ENCODE measurements around the gene TP63. TPM values are rescaled to one million over a fixed set of nuclear protein-coding genes. Genes with fewer than 3 reads are reported as not detected.
"Not testable (repeated sequence)": the region's sequence is repeated elsewhere in the genome, so short reads cannot be mapped to it uniquely, and the experiment has no call there.

TP63 gene
- total and polyA plus RNA-seq, 9 donors = 7.0 to 26.5 (median 14.8) TPM

DNA sequence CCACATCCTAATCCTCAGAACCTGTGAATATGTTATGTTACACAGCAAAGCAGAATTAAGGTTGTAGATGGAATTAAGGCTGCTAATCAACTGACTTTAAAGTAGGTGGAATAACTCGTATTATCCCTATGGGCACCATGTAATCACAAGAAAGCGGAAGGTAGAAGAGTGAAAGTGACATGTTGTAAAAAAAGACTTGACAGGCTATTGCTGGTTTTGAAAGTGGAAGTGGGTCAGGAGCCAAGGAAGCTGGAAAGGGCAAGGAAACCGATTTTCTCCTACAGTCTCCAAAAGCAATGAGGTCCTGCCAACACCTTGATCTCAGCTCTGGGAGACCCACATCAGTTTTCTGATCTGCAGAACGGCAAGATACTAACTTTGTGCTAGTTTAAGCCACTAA lies 6.6 kb downstream of the TP63 start:
- 100% methylated on average over 2 of the region's 4 CpGs for whole genome bisulfite sequencing (ENCODE audit: insufficient coverage)
- no peaks in the 10 kb centered on the region for H3K9me3 ChIP-seq (replicated peaks; ENCODE audit: control insufficient read depth, low read depth, low read length)
- DNase-seq = peak; percentile 22
- no peaks in the 10 kb centered on the region for H3K4me1 ChIP-seq (ENCODE audit: control insufficient read depth, insufficient read depth, low read length)
- no peaks in the 10 kb centered on the region for H3K27me3 ChIP-seq (ENCODE audit: control insufficient read depth, insufficient read depth, low read length)
- H3K36me3 ChIP-seq (ENCODE audit: control insufficient read depth, insufficient read depth, low read length) = no peaks in the 10 kb centered on the region
- no peak overlapping the region for H3K27ac ChIP-seq (ENCODE audit: low read length)
- no peak overlapping the region for H3K4me3 ChIP-seq (ENCODE audit: low read length)

DNA sequence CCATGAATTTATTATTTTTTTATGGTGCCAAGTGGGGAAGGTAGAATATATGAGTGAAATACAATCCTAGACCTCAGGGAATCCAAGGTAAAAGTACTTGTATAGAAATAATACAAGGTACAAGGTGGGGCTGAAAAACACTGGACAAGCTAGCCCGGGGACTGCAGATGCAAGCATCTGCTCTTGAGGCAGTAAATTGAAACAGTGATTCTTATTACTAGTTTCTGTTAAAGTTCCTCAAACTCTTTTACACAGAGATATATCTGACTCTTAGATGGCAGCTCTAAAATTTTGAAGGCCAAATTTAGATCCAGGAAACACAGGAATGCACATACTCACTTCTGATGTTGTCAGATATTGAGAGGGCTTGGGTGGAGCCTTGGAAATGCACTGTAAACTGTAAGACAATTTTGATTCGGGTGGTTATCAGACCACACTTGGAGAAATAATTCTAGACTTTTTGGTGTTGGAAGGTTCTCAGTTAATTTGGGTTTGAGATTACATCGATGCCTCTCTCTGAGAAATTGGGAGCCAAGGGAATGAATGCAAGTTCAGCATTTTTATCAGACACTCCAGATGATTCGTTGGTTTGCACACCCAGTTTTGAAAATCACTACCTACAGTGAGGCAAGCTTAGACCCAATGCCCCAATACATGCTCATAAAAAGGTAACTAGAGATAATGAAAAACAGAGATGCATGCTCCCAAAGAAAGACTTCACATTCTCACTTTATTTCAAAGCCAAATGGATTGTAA lies 7.3 kb downstream of the TP63 start:
- no peaks in the 10 kb centered on the region for H3K9me3 ChIP-seq (replicated peaks; ENCODE audit: control insufficient read depth, low read depth, low read length)
- no peaks in the 10 kb centered on the region for H3K27me3 ChIP-seq (ENCODE audit: control insufficient read depth, insufficient read depth, low read length)
- no peaks in the 10 kb centered on the region for H3K36me3 ChIP-seq (ENCODE audit: control insufficient read depth, insufficient read depth, low read length)
- no peaks in the 10 kb centered on the region for H3K4me1 ChIP-seq (ENCODE audit: control insufficient read depth, insufficient read depth, low read length)
- 100% methylated on average over 1 of the region's 4 CpGs for WGBS (ENCODE audit: insufficient coverage)
- no peak for DNase-seq
- H3K4me3 ChIP-seq (ENCODE audit: low read length) = no peak overlapping the region
- H3K27ac ChIP-seq (ENCODE audit: low read length) = no peak overlapping the region

DNA sequence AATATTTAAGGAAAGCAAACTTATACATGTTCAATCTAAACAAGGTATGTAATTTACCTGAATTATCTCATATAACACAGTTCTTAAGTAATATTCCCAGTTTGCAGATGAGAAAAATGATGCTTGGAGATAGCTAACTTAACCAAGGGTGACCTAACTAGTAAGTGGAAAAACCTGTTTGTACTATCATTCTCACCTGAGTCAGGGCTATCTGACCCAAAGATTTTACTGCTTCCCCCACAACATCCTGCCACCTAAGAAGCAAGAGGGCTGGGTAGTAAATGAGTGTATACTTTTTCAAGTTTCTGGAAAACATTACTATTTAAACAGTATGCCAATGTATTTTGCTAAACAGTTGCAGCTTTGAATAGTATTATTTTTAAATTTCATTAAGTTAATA lies 10.6 kb downstream of the TP63 start:
- DNase-seq = no peak
- Histone ChIP-seq H3K4me1 (ENCODE audit: control insufficient read depth, insufficient read depth, low read length) (no peaks in the 10 kb centered on the region), H3K27me3 (ENCODE audit: control insufficient read depth, insufficient read depth, low read length) (no peaks in the 10 kb centered on the region), H3K36me3 (ENCODE audit: control insufficient read depth, insufficient read depth, low read length) (no peaks in the 10 kb centered on the region), H3K4me3 (ENCODE audit: low read length) (no peak overlapping the region), H3K27ac (ENCODE audit: low read length) (no peak overlapping the region), H3K9me3 (replicated peaks; ENCODE audit: control insufficient read depth, low read depth, low read length) (no peaks in the 10 kb centered on the region)

DNA sequence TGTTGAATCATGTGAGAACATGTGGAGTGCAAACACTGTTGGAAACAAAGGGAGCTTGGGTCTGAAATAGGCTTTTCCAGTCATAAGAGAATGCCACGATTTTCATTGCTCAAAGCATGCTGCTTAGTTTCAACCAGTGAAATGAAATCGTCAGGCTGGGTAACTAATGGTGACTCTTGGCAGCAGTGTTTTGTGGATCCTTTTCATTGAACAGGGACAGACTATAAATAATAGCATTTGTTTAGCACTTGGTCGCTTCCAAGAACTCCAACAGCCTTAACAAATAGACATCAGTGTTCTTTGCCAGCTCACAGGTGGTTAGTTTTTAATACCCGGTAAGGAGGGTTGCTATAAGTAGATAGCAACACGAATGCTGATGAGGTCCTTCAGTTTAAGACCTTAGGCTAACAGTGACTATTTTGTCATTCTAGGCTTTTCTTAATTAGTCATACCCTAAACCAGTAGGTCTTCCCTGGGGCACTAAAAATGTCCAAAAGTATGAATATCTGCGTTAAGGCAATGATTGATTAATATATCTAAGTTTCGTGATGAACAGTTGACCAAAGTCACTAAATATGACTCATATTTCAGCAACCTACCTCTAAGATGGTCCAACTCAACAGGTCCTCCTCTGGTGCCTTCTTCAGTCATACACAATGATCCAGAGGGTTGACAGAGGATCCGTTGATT lies 15.8 kb downstream of the TP63 start:
- Histone ChIP-seq H3K27ac (ENCODE audit: low read length) (no peak overlapping the region), H3K27me3 (ENCODE audit: control insufficient read depth, insufficient read depth, low read length) (no peaks in the 10 kb centered on the region), H3K4me1 (ENCODE audit: control insufficient read depth, insufficient read depth, low read length) (no peaks in the 10 kb centered on the region), H3K9me3 (replicated peaks; ENCODE audit: control insufficient read depth, low read depth, low read length) (no peaks in the 10 kb centered on the region), H3K36me3 (ENCODE audit: control insufficient read depth, insufficient read depth, low read length) (no peaks in the 10 kb centered on the region), H3K4me3 (ENCODE audit: low read length) (no peak overlapping the region)
- WGBS (ENCODE audit: insufficient coverage) = no CpG with 5 or more reads among the region's 8 CpGs
- no peak for DNase-seq

DNA sequence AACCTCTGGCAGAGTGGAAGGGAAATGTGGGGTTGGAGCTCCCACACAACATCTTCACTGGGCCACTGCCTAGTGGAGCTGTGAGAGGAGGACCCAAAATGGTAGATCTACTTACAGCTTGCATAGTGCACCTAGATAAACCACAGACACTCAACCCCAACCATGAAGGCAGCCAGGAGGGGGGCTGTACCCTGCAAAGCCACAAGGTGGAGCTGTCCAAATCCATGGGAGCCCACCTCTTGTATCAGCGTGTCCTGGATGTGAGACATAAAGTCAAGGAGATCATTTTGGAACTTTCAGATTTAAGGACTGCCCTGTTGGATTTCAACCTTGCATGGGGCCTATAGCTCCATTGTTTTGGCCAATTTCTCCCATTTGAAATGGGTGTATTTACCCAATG lies 20.9 kb downstream of the TP63 start:
- Histone ChIP-seq H3K9me3 (replicated peaks; ENCODE audit: control insufficient read depth, low read depth, low read length) (no peaks in the 10 kb centered on the region), H3K4me3 (ENCODE audit: low read length) (no peak overlapping the region), H3K36me3 (ENCODE audit: control insufficient read depth, insufficient read depth, low read length) (no peaks in the 10 kb centered on the region)

DNA sequence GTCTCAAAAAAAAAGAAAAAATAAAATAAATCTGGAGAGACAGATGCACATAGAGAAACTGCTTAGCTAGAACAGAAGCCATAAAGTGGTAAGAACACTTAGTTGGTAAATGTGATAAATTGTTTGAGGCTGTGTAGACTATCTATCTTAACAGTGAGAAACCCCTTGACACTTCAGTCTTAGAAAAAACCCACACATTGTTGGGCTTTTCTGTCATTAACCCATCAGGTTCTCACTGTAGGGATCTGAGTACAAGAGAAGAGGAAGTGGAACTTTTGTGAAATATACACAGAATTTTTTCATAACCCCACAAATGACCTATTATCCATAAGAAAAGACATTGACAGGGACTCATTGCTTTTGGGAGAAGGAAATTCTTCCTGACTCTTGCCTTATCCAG lies 24.4 kb downstream of the TP63 start:
- no peaks in the 10 kb centered on the region for H3K27me3 ChIP-seq (ENCODE audit: control insufficient read depth, insufficient read depth, low read length)
- no peak for DNase-seq
- H3K4me3 ChIP-seq (ENCODE audit: low read length) = no peak overlapping the region
- no peaks in the 10 kb centered on the region for H3K9me3 ChIP-seq (replicated peaks; ENCODE audit: control insufficient read depth, low read depth, low read length)
- no peak overlapping the region for H3K27ac ChIP-seq (ENCODE audit: low read length)
- H3K4me1 ChIP-seq (ENCODE audit: control insufficient read depth, insufficient read depth, low read length) = no peaks in the 10 kb centered on the region
- H3K36me3 ChIP-seq (ENCODE audit: control insufficient read depth, insufficient read depth, low read length) = no peaks in the 10 kb centered on the region

More for the DNA sequence above, 20.9 kb downstream of the TP63 start:
- no peak for DNase-seq
- WGBS (ENCODE audit: insufficient coverage) = no CpG with 5 or more reads among the region's 1 CpG
- no peaks in the 10 kb centered on the region for H3K4me1 ChIP-seq (ENCODE audit: control insufficient read depth, insufficient read depth, low read length)
- no peaks in the 10 kb centered on the region for H3K27me3 ChIP-seq (ENCODE audit: control insufficient read depth, insufficient read depth, low read length)
- H3K27ac ChIP-seq (ENCODE audit: low read length) = no peak overlapping the region

DNA sequence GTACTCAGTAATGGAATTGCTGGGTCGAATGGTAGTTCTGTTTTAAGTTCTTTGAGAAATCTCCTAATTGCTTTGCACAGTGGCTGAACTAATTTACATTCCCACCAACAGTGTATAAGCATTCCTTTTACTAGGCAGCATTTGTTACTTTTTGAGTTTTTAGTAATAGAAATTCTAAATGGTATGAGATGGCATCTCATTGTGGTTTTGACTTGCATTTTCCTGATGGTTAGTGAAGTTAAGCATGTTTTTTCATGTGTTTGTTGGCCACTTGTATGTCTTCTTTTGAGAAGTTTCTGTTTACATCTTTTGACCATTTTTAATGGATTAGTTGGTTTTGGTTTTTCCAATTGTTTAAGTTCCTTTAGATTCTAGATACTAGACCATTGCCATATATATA lies 28.4 kb downstream of the TP63 start:
- no peaks in the 10 kb centered on the region for H3K27me3 ChIP-seq (ENCODE audit: control insufficient read depth, insufficient read depth, low read length)
- no peak overlapping the region for H3K27ac ChIP-seq (ENCODE audit: low read length)
- no CpG with 5 or more reads among the region's 1 CpG for WGBS (ENCODE audit: insufficient coverage)
- no peaks in the 10 kb centered on the region for H3K36me3 ChIP-seq (ENCODE audit: control insufficient read depth, insufficient read depth, low read length)
- DNase-seq = no peak
- H3K4me1 ChIP-seq (ENCODE audit: control insufficient read depth, insufficient read depth, low read length) = no peaks in the 10 kb centered on the region
- no peak overlapping the region for H3K4me3 ChIP-seq (ENCODE audit: low read length)
- no peaks in the 10 kb centered on the region for H3K9me3 ChIP-seq (replicated peaks; ENCODE audit: control insufficient read depth, low read depth, low read length)

DNA sequence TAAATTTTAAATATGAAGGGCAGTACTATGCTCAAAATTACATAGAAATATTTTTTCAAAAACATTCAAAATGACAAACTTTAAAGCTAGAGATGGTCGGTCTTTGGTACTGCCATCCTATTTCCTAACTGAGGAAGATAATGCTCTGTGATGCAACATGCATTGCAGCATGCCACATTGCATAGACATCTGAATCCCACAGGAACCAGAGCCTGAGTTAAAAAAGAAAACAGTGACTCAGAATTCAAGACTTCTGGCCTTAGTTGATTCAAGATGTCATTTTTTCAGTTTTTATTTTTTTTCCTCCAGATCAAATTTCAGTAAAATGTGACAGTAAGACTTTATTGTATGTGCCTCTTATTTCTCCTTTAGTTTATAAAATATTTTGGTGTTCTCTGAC lies 33.1 kb downstream of the TP63 start:
- DNase-seq = peak; percentile 76
- H3K4me1 ChIP-seq (ENCODE audit: control insufficient read depth, insufficient read depth, low read length) = no peaks in the 10 kb centered on the region
- no peaks in the 10 kb centered on the region for H3K27me3 ChIP-seq (ENCODE audit: control insufficient read depth, insufficient read depth, low read length)
- H3K27ac ChIP-seq (ENCODE audit: low read length) = no peak overlapping the region
- no CpG with 5 or more reads among the region's 1 CpG for WGBS (ENCODE audit: insufficient coverage)
- H3K36me3 ChIP-seq (ENCODE audit: control insufficient read depth, insufficient read depth, low read length) = no peaks in the 10 kb centered on the region
- no peak overlapping the region for H3K4me3 ChIP-seq (ENCODE audit: low read length)
- H3K9me3 ChIP-seq (replicated peaks; ENCODE audit: control insufficient read depth, low read depth, low read length) = no peaks in the 10 kb centered on the region

DNA sequence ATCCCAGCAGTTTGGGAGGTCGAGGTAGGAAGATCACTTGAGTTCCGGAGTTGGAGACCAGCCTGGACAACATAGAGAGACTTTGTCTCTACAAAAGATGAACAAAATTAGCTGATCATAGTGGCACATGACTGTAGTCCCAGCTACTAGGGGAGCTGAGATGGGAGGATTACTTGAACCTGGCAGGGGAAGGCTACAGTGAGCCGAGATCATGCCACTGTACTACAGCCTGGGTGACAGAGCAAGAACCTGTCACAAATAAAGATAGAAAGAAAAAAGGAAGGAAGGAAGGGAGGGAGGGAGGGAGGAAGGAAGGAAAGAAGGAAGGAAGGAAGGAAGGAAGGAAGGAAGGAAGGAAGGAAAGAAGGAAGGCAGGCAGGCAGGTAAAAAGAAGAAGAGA lies 41.2 kb downstream of the TP63 start:
- not testable (repeated sequence) for H3K27ac ChIP-seq (ENCODE audit: low read length); H3K36me3 ChIP-seq (ENCODE audit: control insufficient read depth, insufficient read depth, low read length); H3K4me3 ChIP-seq (ENCODE audit: low read length); H3K4me1 ChIP-seq (ENCODE audit: control insufficient read depth, insufficient read depth, low read length); H3K9me3 ChIP-seq (replicated peaks; ENCODE audit: control insufficient read depth, low read depth, low read length); H3K27me3 ChIP-seq (ENCODE audit: control insufficient read depth, insufficient read depth, low read length); DNase-seq
- WGBS (ENCODE audit: insufficient coverage) = 92% methylated on average over 3 of the region's 3 CpGs

DNA sequence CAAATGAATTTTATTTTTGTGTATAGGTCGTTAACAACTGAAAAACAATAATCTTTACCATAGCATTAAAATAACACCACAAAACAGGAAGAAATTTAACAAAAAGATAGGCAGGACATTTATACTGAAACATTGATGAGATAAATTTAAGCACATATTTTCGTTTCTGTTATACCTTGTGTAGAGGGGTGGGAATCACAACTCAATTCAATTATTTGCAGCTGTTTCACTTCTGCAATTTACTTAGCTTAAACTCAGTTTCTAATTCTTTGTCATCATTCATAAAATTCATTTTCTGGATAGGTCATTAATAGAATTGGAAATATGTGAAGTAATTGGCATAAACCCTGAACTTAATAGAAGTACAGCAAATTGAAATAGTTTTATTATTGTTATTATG lies 42.3 kb downstream of the TP63 start:
- H3K9me3 ChIP-seq (replicated peaks; ENCODE audit: control insufficient read depth, low read depth, low read length) = no peaks in the 10 kb centered on the region
- H3K36me3 ChIP-seq (ENCODE audit: control insufficient read depth, insufficient read depth, low read length) = no peaks in the 10 kb centered on the region
- DNase-seq = no peak
- no peak overlapping the region for H3K27ac ChIP-seq (ENCODE audit: low read length)
- no peaks in the 10 kb centered on the region for H3K4me1 ChIP-seq (ENCODE audit: control insufficient read depth, insufficient read depth, low read length)
- no CpG with 5 or more reads among the region's 2 CpGs for WGBS (ENCODE audit: insufficient coverage)
- no peak overlapping the region for H3K4me3 ChIP-seq (ENCODE audit: low read length)
- H3K27me3 ChIP-seq (ENCODE audit: control insufficient read depth, insufficient read depth, low read length) = no peaks in the 10 kb centered on the region

Measured in muscle of leg (tissue), 11 donors.